UCSD-AML1 (cell line): ENCODE measurements around the gene PIK3C3.

Experiments used
- DNase-seq: peaks from one replicate; lab custom pipeline; 2025; ENCODE audit not compliant: unreplicated experiment; lab: John Stamatoyannopoulos, UW

PIK3C3 gene

DNA sequence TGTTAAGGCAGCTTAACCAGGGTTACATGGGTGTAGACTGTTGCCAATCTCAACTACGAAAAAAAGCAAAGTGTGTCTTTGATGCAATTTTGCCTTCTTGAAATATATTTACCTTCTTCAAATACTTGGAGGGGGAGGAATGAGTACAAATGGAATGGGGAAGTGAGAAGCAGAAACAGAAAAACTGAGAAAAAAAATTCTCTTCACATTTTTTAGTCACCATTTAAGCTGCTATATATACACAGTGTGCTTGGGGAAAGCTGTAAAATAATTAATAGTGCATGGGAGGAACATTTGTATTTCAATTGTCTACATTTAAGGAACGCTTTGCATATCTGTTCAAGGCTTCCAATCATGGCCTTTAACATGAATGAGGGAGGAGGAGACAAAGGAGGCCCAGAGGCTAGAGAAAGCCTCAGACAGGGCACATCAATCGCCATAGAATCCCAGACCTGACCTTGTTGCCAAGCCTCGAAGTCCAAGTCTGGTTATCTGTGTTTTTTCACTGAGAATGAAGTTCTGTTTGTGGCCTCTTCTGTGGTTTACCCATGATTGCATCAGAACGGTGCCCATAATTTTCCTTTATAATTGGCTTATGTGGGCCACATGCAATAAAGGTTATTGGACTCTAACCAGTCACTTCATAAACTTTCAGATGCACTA lies 158.6 kb downstream of the PIK3C3 start:
- peak; percentile 18 for DNase-seq

DNA sequence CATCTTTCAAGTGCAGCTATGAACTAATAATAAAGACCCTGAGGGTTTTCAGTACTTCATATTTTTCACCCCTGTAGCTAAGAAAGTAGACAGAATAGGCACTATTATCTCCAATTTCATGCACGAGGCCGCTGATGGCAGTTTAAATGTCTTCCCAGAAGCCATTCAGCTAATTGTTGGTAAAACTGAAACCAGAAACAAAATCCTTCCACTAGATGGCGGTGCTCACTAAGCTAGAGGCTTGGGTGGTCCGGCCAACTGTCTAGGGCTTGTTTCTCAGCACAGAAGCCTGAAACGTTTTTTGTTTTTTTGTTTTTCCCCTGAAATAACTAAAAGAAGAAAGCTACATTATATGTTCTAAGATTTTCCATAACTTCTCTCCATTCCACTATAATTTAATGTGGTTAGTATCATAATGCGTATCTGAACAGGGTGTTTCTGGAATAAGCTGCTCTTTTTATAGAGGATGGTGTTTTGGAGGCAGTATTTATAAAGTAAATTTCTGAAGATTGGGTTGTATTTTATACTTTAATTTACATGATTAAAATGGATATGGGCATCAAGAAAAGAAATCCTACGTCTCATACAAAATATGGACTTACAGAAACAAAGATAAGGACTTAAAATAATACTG lies 159.4 kb downstream of the PIK3C3 start:
- peak; percentile 40 for DNase-seq

DNA sequence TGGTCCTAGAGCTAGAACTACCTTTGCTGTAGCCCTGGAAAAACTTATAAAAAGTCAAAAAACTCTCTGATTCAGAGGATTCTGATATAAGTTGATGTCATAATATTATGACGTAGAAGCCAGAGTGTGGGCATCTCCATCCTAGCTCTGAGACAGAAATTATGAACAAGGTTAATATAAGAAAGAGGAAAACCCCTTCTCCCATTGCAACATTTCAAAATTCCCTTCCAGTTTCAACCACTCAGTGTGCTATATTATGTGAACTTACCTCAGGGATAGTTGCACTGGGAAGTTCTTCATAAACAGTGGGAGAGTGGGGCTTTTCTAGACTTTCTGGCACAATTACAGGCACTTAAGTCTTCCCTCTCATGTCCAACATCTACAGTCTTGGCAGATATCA lies 171.6 kb downstream of the PIK3C3 start:
- no peak for DNase-seq

DNA sequence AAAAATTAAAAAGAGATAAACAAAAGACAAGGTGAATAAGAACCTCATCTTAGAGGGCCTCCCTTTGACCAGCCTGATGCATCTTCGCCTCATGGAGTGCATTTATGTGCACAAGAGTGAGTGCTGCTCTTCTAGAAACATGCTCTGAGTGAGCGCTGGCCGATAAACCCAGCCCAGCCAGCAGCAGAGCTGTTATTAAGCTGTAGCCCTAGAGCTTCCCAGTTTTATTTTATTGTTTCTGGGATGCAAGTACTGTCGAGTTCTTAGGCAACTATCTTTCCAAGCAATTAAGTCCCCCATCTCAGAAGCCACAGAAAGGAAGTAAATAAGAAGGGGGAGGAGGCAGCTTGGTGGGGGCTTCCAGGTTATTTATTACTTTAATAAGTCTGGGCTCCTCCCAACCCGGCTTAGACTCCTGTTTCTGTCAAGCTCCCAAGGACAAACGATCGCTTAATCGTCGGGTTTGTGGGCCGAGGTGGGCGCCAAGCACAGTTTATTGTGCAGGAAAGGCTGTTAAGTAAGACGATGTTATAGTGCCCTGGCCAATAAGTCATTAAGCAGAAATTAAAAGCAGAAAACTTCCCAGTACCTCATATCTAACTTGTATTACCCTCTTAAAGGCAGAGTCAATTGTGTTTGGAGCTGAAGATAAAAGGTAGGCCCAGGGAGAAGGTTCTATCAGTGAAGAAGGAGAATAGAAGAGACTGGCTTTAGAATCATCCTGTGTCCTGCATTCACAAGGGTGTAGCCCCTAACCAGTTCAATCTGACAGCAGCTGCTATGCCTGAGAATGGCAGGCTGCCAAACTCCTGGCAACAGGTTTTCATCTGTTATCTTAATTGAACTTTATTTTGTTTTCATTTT lies 176.3 kb downstream of the PIK3C3 start:
- no peak for DNase-seq

DNA sequence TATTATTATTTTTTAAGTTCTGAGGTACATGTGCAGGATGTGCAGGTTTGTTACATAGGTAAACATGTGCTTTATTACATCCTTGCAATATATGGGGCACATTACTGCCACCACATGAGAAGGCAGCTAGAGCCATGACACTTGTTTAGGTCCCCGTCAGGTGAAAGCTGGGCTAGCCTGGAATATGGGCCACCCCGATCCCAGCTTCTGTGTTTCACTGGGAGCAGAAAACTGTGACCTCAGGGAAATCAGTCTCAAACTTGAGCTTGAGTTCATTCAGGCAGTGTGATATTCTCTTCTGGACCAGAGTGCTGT lies 176.9 kb downstream of the PIK3C3 start:
- DNase-seq = no peak
